ENCODE data around the gene FSIP1. TPM values are rescaled to one million over a fixed set of nuclear protein-coding genes. Genes with fewer than 3 reads are reported as not detected.

FSIP1 gene
- total and polyA plus RNA-seq, 9 of the 15 experiments (the other 6 are each of a cell fraction or from before 2014, with no cell fraction given): 0.07 to 0.51 (median 0.29) TPM

DNA sequence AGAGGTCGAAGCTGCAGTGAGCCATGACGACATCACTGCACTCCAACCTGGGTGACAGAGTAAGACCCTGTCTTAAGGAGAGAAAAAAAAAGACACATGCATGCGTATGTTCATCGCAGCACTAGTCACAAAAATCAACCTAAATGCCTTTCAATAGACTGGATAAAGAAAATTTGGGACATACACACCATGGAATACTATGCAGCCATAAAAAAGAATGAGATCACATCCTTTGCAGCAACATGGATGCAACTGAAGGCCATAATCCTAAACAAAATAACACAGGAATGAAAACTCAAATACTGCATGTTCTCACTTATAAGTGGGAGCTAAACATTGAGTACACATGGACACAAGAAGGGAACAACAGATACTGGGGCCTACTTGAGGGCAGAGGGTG lies 53.1 kb downstream of the FSIP1 start:
- Histone ChIP-seq H3K36me3 (ENCODE audit: control insufficient read depth, insufficient read depth, low read length) (no peaks in the 10 kb centered on the region), H3K27ac (ENCODE audit: extremely low read depth, low read depth, low read length) (no peak overlapping the region), H3K9me1 (ENCODE audit: control insufficient read depth, insufficient read depth, low read length) (no peaks in the 10 kb centered on the region), H3K4me3 (no peak overlapping the region), H3K4me1 (replicated peaks in 1 of 2; ENCODE audit: control insufficient read depth in 2 of 2, insufficient read depth in 2 of 2, low read length in 2 of 2) (no peaks in the 10 kb centered on the region; a peak in 2 of 5 replicates), H3K27me3 (ENCODE audit: control insufficient read depth in 2 of 2, insufficient read depth in 2 of 2, low read length in 2 of 2) (no peaks in the 10 kb centered on the region), H3K9ac (ENCODE audit: insufficient read depth in 1 of 2, low read depth in 2 of 2, low read length in 2 of 2) (no peak overlapping the region), H4K20me1 (replicated peaks; ENCODE audit: control insufficient read depth, insufficient read depth, low read length) (no peaks in the 10 kb centered on the region), H3K79me2 (ENCODE audit: control insufficient read depth, insufficient read depth, low read length) (no peaks in the 10 kb centered on the region), H2AFZ (ENCODE audit: low read depth, low read length) (no peak overlapping the region), H3K9me3 (replicated peaks; ENCODE audit: control insufficient read depth, insufficient read depth, low read depth, low read length) (no peaks in the 10 kb centered on the region), H3K4me2 (ENCODE audit: insufficient read depth, low read length) (no peak overlapping the region)
- FAIRE-seq: no peak
- intact Hi-C loops (cut with micrococcal nuclease) (no loop called here), in situ Hi-C loops (cut with MboI) (no loop called here)
- 64% methylated on average over 4 of the region's 4 CpGs for whole genome bisulfite sequencing (ENCODE audit: insufficient coverage, low coverage, missing lambda C conversion rate)
- ATAC-seq: no peak
- DNase-seq (ENCODE audit: extremely low read depth in 1 of 4, low spot score in 3 of 4): no peak
- POLR2A ChIA-PET: no interaction called here
- BruUV-seq (replicated peaks): no TSS peak
- TF ChIP-seq HEY1 (CRISPR knock-in tag; IDR thresholded peaks at IDR 0.05; ENCODE audit: borderline replicate concordance) (no peak), IFI16 (CRISPR knock-in tag; IDR thresholded peaks at IDR 0.05) (no peak), ATF2 (CRISPR knock-in tag; IDR thresholded peaks at IDR 0.05) (no peak), RBM25 (IDR thresholded peaks at IDR 0.05; ENCODE audit: low read depth, low read length, severe bottlenecking) (peak; percentile 34), SMC3 (conservative IDR thresholded peaks at IDR 0.05; ENCODE audit: insufficient read depth, low read depth, low read length) (no peak), ERF (CRISPR knock-in tag; IDR thresholded peaks at IDR 0.05) (no peak), ZNF146 (CRISPR knock-in tag; IDR thresholded peaks at IDR 0.05; ENCODE audit: unreplicated experiment) (peak; percentile 90), U2AF2 (optimal IDR thresholded peaks at IDR 0.05; ENCODE audit: low read depth, low read length) (no peak), ZNF75A (CRISPR knock-in tag; IDR thresholded peaks at IDR 0.05) (no peak)
- TF ChIP-seq, protein P1, sequence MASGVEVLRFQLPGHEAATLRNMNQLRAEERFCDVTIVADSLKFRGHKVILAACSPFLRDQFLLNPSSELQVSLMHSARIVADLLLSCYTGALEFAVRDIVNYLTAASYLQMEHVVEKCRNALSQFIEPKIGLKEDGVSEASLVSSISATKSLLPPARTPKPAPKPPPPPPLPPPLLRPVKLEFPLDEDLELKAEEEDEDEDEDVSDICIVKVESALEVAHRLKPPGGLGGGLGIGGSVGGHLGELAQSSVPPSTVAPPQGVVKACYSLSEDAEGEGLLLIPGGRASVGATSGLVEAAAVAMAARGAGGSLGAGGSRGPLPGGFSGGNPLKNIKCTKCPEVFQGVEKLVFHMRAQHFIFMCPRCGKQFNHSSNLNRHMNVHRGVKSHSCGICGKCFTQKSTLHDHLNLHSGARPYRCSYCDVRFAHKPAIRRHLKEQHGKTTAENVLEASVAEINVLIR (CRISPR knock-in tag; IDR thresholded peaks at IDR 0.05): no peak
- TF ChIP-seq, protein P2, sequence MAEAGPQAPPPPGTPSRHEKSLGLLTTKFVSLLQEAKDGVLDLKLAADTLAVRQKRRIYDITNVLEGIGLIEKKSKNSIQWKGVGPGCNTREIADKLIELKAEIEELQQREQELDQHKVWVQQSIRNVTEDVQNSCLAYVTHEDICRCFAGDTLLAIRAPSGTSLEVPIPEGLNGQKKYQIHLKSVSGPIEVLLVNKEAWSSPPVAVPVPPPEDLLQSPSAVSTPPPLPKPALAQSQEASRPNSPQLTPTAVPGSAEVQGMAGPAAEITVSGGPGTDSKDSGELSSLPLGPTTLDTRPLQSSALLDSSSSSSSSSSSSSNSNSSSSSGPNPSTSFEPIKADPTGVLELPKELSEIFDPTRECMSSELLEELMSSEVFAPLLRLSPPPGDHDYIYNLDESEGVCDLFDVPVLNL (CRISPR knock-in tag; IDR thresholded peaks at IDR 0.05; ENCODE audit: low read depth): no peak
- CTCF ChIA-PET (ENCODE audit: low intra/inter-chr PET ratio): no interaction called here

Data from K562 (cell line).